ENCODE data around the gene THNSL1.
"Not testable (repeated sequence)": the region's sequence is repeated elsewhere in the genome, so short reads cannot be mapped to it uniquely, and the experiment has no call there.

THNSL1 gene

GRCh38 chr10:25016376-25017153, at the start of gene THNSL1:
Gene THNSL1 (plus strand): TSS chr10:25016612. CDS start chr10:25023224, 6,612 bp downstream.
- intact Hi-C loops (cut with DNase I): loop anchor here (5.0 to 10.0 kb wide), 2 partner anchors 62 to 294 kb away; partner anchors contain the start of genes ARHGAP21 and PRTFDC1
- DNase-seq: peak; percentile 96 to 100 (median 98)

GRCh38 chr10:24966962-24967481, 49.4 kb upstream of the THNSL1 start:
- no peak for DNase-seq
- intact Hi-C loops (cut with DNase I): no loop called here

- no peak for DNase-seq
- intact Hi-C loops (cut with DNase I): no loop called here
Measured at GRCh38 chr10:24968349-24968748, 48.1 kb upstream of the THNSL1 start.

GRCh38 chr10:24968951-24969350, 47.5 kb upstream of the THNSL1 start:
- intact Hi-C loops (cut with DNase I); DNase-seq: not testable (repeated sequence)

GRCh38 chr10:24969841-24970281, 46.6 kb upstream of the THNSL1 start:
- intact Hi-C loops (cut with DNase I): no loop called here
- no peak for DNase-seq

GRCh38 chr10:24971374-24971773, 45.0 kb upstream of the THNSL1 start:
- intact Hi-C loops (cut with DNase I): no loop called here
- no peak for DNase-seq

- no peak for DNase-seq
- intact Hi-C loops (cut with DNase I): no loop called here
Measured at GRCh38 chr10:24973163-24973562, 43.2 kb upstream of the THNSL1 start.

- intact Hi-C loops (cut with DNase I): no loop called here
- DNase-seq: no peak
Measured at GRCh38 chr10:24974976-24975375, 41.4 kb upstream of the THNSL1 start.

GRCh38 chr10:24979685-24980084, 36.7 kb upstream of the THNSL1 start:
- DNase-seq: no peak
- intact Hi-C loops (cut with DNase I): loop anchor here (10.0 kb wide), 1 partner anchor 255 kb away; the partner anchor contains the start of gene ARHGAP21

- DNase-seq: no peak
- intact Hi-C loops (cut with DNase I): loop anchor here (10.0 kb wide), 1 partner anchor 256 kb away; the partner anchor contains the start of gene ARHGAP21
Measured at GRCh38 chr10:24981161-24981710, 35.2 kb upstream of the THNSL1 start.

- no peak for DNase-seq
- intact Hi-C loops (cut with DNase I): loop anchor here (10.0 kb wide), 1 partner anchor 258 kb away; the partner anchor contains the start of gene ARHGAP21
Measured at GRCh38 chr10:24982319-24983112, 33.9 kb upstream of the THNSL1 start.

- DNase-seq: no peak
- intact Hi-C loops (cut with DNase I): loop anchor here (10.0 kb wide), 1 partner anchor 258 kb away; the partner anchor contains the start of gene ARHGAP21
Measured at GRCh38 chr10:24983130-24983529, 33.3 kb upstream of the THNSL1 start.

- DNase-seq: no peak
- intact Hi-C loops (cut with DNase I): loop anchor here (10.0 kb wide), 1 partner anchor 259 kb away; the partner anchor contains the start of gene ARHGAP21
Measured at GRCh38 chr10:24983946-24984345, 32.5 kb upstream of the THNSL1 start.

- no peak for DNase-seq
- intact Hi-C loops (cut with DNase I): loop anchor here (10.0 kb wide), 1 partner anchor 260 kb away; the partner anchor contains the start of gene ARHGAP21
Measured at GRCh38 chr10:24984906-24985305, 31.5 kb upstream of the THNSL1 start.

- peak in 3 of 10 donors; percentile 5 to 82 (median 20) for DNase-seq
- intact Hi-C loops (cut with DNase I): loop anchor here (10.0 kb wide), 1 partner anchor 264 kb away; the partner anchor contains the start of gene ARHGAP21
Measured at GRCh38 chr10:24988831-24989640, 27.4 kb upstream of the THNSL1 start.

- DNase-seq: no peak
- intact Hi-C loops (cut with DNase I): loop anchor here (5.0 to 10.0 kb wide), 2 partner anchors 265 to 348 kb away; partner anchors contain the start of gene ARHGAP21
Measured at GRCh38 chr10:24989867-24990266, 26.5 kb upstream of the THNSL1 start.

GRCh38 chr10:24991298-24991697, 25.1 kb upstream of the THNSL1 start:
- DNase-seq: peak in 1 of 10 donors; percentile 73
- intact Hi-C loops (cut with DNase I): loop anchor here (5.0 kb wide), 1 partner anchor 349 kb away; no protein-coding TSS in a partner anchor

- intact Hi-C loops (cut with DNase I): loop anchor here (5.0 kb wide), 1 partner anchor 350 kb away; no protein-coding TSS in a partner anchor
Measured at GRCh38 chr10:24992512-24993133, 23.8 kb upstream of the THNSL1 start.

More at GRCh38 chr10:24992512-24993133, 23.8 kb upstream of the THNSL1 start:
- DNase-seq: no peak

Measured in posterior cingulate gyrus (tissue), 11 donors.